GM10248 (cell line): ENCODE results near the gene DNAJC6.
A peak's percentile ranks its signal among the peaks of the same experiment; 100 is the strongest.

ENCODE experiments used
- CTCF ChIA-PET: fragments of 300-600 bp; sonication (Branson Sonifier 250); formaldehyde crosslinking; extraction: SDS; loops from one replicate; lab custom pipeline; 2021; ENCODE audit warnings: antibody characterized with exemption; lab: Yijun Ruan, JAX
- POLR2A ChIA-PET: fragments of 350-650 bp; sonication (Branson Sonifier 250); formaldehyde crosslinking; extraction: SDS; loops from one replicate; lab custom pipeline; 2020; ENCODE audit warnings: antibody characterized with exemption; lab: Yijun Ruan, JAX
- DNase-seq: peaks from one replicate; pipeline ENCODE4 v3.0.0; 2012; ENCODE audit errors: extremely low spot score
- CTCF ChIP-seq: IDR thresholded peaks from 2 replicates; pipeline ENCODE4 v1.5.1; 2012; ENCODE audit warnings: mild to moderate bottlenecking, low read depth; ENCODE audit errors: extremely low read depth, missing control alignments, control extremely low read depth

DNAJC6 gene

GRCh38 chr1:65425006-65425405, 115.7 kb downstream of the DNAJC6 start:
- POLR2A ChIA-PET = no interaction called here
- DNase-seq = no peak
- CTCF ChIA-PET = no interaction called here

GRCh38 chr1:65425697-65426096, 116.4 kb downstream of the DNAJC6 start:
- TF ChIP-seq CTCF = no peak
- ChIA-PET POLR2A (no interaction called here), CTCF (no interaction called here)
- no peak for DNase-seq

More at GRCh38 chr1:65425006-65425405, 115.7 kb downstream of the DNAJC6 start:
- no peak for TF ChIP-seq CTCF

- ChIA-PET CTCF (interaction anchor here (1.0 to 3.2 kb wide), 2 partner anchors 12 to 220 kb away, joined by 3 to 14 read pairs; no protein-coding TSS in a partner anchor), POLR2A (interaction anchor here (1.0 kb wide), 1 partner anchor 9 kb away, joined by 3 read pairs; the partner anchor contains the start of genes LEPR and LEPROT)
- no peak for TF ChIP-seq CTCF
- no peak for DNase-seq
These were observed 119.7 kb downstream of the DNAJC6 start for GRCh38 chr1:65429078-65429477.

- TF ChIP-seq CTCF = no peak
- ChIA-PET CTCF (interaction anchor here (0.8 to 3.2 kb wide), 5 partner anchors 10 to 1017 kb away, joined by 3 to 14 read pairs (median 4); partner anchors contain the start of genes LEPR and LEPROT), POLR2A (interaction anchor here (1.0 kb wide), 1 partner anchor 10 kb away, joined by 3 read pairs; the partner anchor contains the start of genes LEPR and LEPROT)
- DNase-seq = no peak
These were observed 120.5 kb downstream of the DNAJC6 start for GRCh38 chr1:65429806-65430205.

- peak; percentile 19 for DNase-seq
- CTCF ChIA-PET = interaction anchor here (0.7 to 3.2 kb wide), 9 partner anchors 9 to 256 kb away, joined by 3 to 14 read pairs (median 6); partner anchors contain the start of genes LEPR and LEPROT
- TF ChIP-seq CTCF = peak; percentile 31
- POLR2A ChIA-PET = no interaction called here
These were observed 121.9 kb downstream of the DNAJC6 start for GRCh38 chr1:65431111-65431705.

- CTCF ChIA-PET = no interaction called here
- POLR2A ChIA-PET = no interaction called here
- no peak for DNase-seq
- TF ChIP-seq CTCF = no peak
These were observed 123.6 kb downstream of the DNAJC6 start for GRCh38 chr1:65432918-65433317.
